ENCODE results near the gene SLC35F3. TPM values are rescaled to one million over a fixed set of nuclear protein-coding genes. Genes with fewer than 3 reads are reported as not detected.

Gene SLC35F3
- total RNA-seq, 2 experiments from 2014 or later: 0.08 TPM; not detected in 1

- Mint-ChIP-seq H3K4me3 (no peak overlapping the region), H3K4me1 (ENCODE audit: low read depth) (no peaks in the 10 kb centered on the region), H3K36me3 (ENCODE audit: low read depth) (no peaks in the 10 kb centered on the region), H3K27me3 (peaks cover 13% of the 10 kb centered on the region), H3K9me3 (no peaks in the 10 kb centered on the region), H3K27ac (no peak overlapping the region)
- DNase-seq (no peak), ATAC-seq (ENCODE audit: poor library complexity) (no peak)
- intact Hi-C loops (cut with DNase I, micrococcal nuclease): no loop called here
- no peaks in the 10 kb centered on the region for H3K27me3 ChIP-seq (ENCODE audit: control insufficient read depth in 1 of 2, insufficient read depth in 2 of 2, low read length in 2 of 2)
- no peak overlapping the region for H3K4me3 ChIP-seq (ENCODE audit: low read length)
- ChIA-PET POLR2A (no interaction called here), CTCF (no interaction called here)
- TF ChIP-seq CTCF (IDR thresholded peaks at IDR 0.05): no peak
- H3K9me3 ChIP-seq (ENCODE audit: control insufficient read depth in 1 of 2, insufficient read depth in 1 of 2, low read length in 2 of 2): no peaks in the 10 kb centered on the region
- no peaks in the 10 kb centered on the region for H3K4me1 ChIP-seq (ENCODE audit: insufficient read depth, low read length)
- H3K27ac ChIP-seq (ENCODE audit: low read depth in 1 of 2, low read length in 2 of 2): no peak overlapping the region
- no peaks in the 10 kb centered on the region for H3K36me3 ChIP-seq (ENCODE audit: insufficient read depth, low read length)
Measured at GRCh38 chr1:234140388-234140787, 235.9 kb downstream of the SLC35F3 start.

GRCh38 chr1:234141006-234141405 lies 236.5 kb downstream of the SLC35F3 start:
- intact Hi-C loops (cut with DNase I, micrococcal nuclease): no loop called here
- no peak for DNase-seq
- Histone ChIP-seq H3K9me3 (ENCODE audit: control insufficient read depth in 1 of 2, insufficient read depth in 1 of 2, low read length in 2 of 2) (no peaks in the 10 kb centered on the region), H3K36me3 (ENCODE audit: insufficient read depth, low read length) (no peaks in the 10 kb centered on the region), H3K27ac (ENCODE audit: low read depth in 1 of 2, low read length in 2 of 2) (no peak overlapping the region), H3K27me3 (ENCODE audit: control insufficient read depth in 1 of 2, insufficient read depth in 2 of 2, low read length in 2 of 2) (no peaks in the 10 kb centered on the region), H3K4me3 (ENCODE audit: low read length) (no peak overlapping the region), H3K4me1 (ENCODE audit: insufficient read depth, low read length) (no peaks in the 10 kb centered on the region)
- CTCF ChIA-PET: interaction anchor here (1.1 kb wide), 1 partner anchor 8 kb away, joined by 4 read pairs; no protein-coding TSS in a partner anchor
- peaks cover 19% of the 10 kb centered on the region for H3K27me3 Mint-ChIP-seq
- no peak overlapping the region for H3K27ac Mint-ChIP-seq
- TF ChIP-seq CTCF (IDR thresholded peaks at IDR 0.05): no peak
- H3K4me3 Mint-ChIP-seq: no peak overlapping the region
- H3K36me3 Mint-ChIP-seq (ENCODE audit: low read depth): no peaks in the 10 kb centered on the region
- no peak for ATAC-seq (ENCODE audit: poor library complexity)
- no peaks in the 10 kb centered on the region for H3K4me1 Mint-ChIP-seq (ENCODE audit: low read depth)
- POLR2A ChIA-PET: no interaction called here
- no peaks in the 10 kb centered on the region for H3K9me3 Mint-ChIP-seq

- Histone ChIP-seq H3K36me3 (ENCODE audit: insufficient read depth, low read length) (no peaks in the 10 kb centered on the region), H3K9me3 (ENCODE audit: control insufficient read depth in 1 of 2, insufficient read depth in 1 of 2, low read length in 2 of 2) (peaks cover 3 to 5% of the 10 kb centered on the region in 2 experiments), H3K27ac (ENCODE audit: low read depth in 1 of 2, low read length in 2 of 2) (no peak overlapping the region), H3K4me1 (ENCODE audit: insufficient read depth, low read length) (no peaks in the 10 kb centered on the region), H3K4me3 (ENCODE audit: low read length) (no peak overlapping the region), H3K27me3 (ENCODE audit: control insufficient read depth in 1 of 2, insufficient read depth in 2 of 2, low read length in 2 of 2) (peaks cover 4 to 9% of the 10 kb centered on the region in 2 experiments)
- Mint-ChIP-seq H3K27ac (no peak overlapping the region), H3K4me1 (ENCODE audit: low read depth) (no peaks in the 10 kb centered on the region), H3K36me3 (ENCODE audit: low read depth) (no peaks in the 10 kb centered on the region), H3K27me3 (peaks cover 41% of the 10 kb centered on the region), H3K4me3 (no peak overlapping the region), H3K9me3 (no peaks in the 10 kb centered on the region)
- DNase-seq (no peak), ATAC-seq (ENCODE audit: poor library complexity) (no peak)
- intact Hi-C loops (cut with DNase I, micrococcal nuclease): no loop called here
- TF ChIP-seq CTCF (IDR thresholded peaks at IDR 0.05): no peak
- POLR2A ChIA-PET: no interaction called here
- CTCF ChIA-PET: no interaction called here
Measured at GRCh38 chr1:234143681-234144080, 239.2 kb downstream of the SLC35F3 start.

All from CD4-positive, alpha-beta T cell (primary cell).